Erythroblast (primary cell): ENCODE measurements around the gene NKX1-2.

ENCODE experiments used
- DNase-seq, 2 experiments: peaks; one replicate each; lab custom pipeline; 2025; lab: John Stamatoyannopoulos, UW
- GATA1 ChIP-seq: IDR thresholded peaks from 2 replicates; pipeline ENCODE4 v1.6.1; 2011; ENCODE audit warnings: low read depth, mild to moderate bottlenecking, control low read depth, low read length, moderate library complexity
- POLR2A ChIP-seq: IDR thresholded peaks from 2 replicates; pipeline ENCODE4 v1.6.1; 2011; ENCODE audit warnings: mild to moderate bottlenecking, low read length

NKX1-2 gene

GRCh38 chr10:124450012-124450782, at the start of gene NKX1-2:
TSS of gene NKX1-2 (minus strand) at chr10:124450035. CDS start at chr10:124449943, 92 bp downstream.
- TF ChIP-seq GATA1 (no peak), POLR2A (no peak)
- peak; percentile 73 to 76 for DNase-seq

GRCh38 chr10:124498056-124498455, 48.2 kb upstream of the NKX1-2 start:
- no peak for TF ChIP-seq POLR2A
- no peak for TF ChIP-seq GATA1
- no peak for DNase-seq

- TF ChIP-seq POLR2A, result no peak
- TF ChIP-seq GATA1, result no peak
- no peak for DNase-seq
Measured at GRCh38 chr10:124497196-124497881, 47.5 kb upstream of the NKX1-2 start.

GRCh38 chr10:124496620-124497019, 46.8 kb upstream of the NKX1-2 start:
- TF ChIP-seq GATA1 (no peak), POLR2A (no peak)

GRCh38 chr10:124496150-124496549, 46.3 kb upstream of the NKX1-2 start:
- no peak for DNase-seq
- TF ChIP-seq POLR2A (no peak), GATA1 (no peak)

More at GRCh38 chr10:124496620-124497019, 46.8 kb upstream of the NKX1-2 start:
- DNase-seq, result no peak

GRCh38 chr10:124495725-124496124, 45.9 kb upstream of the NKX1-2 start:
- no peak for TF ChIP-seq POLR2A
- no peak for TF ChIP-seq GATA1
- no peak for DNase-seq

- no peak for TF ChIP-seq POLR2A
- no peak for TF ChIP-seq GATA1
- no peak for DNase-seq
Measured at GRCh38 chr10:124495162-124495561, 45.3 kb upstream of the NKX1-2 start.

GRCh38 chr10:124494046-124494807, 44.4 kb upstream of the NKX1-2 start:
- DNase-seq, result no peak
- TF ChIP-seq GATA1 (no peak), POLR2A (no peak)

- DNase-seq, result no peak
- TF ChIP-seq POLR2A (no peak), GATA1 (no peak)
Measured at GRCh38 chr10:124493214-124493882, 43.5 kb upstream of the NKX1-2 start.

- no peak for DNase-seq
- TF ChIP-seq GATA1 (no peak), POLR2A (no peak)
Measured at GRCh38 chr10:124492266-124492665, 42.4 kb upstream of the NKX1-2 start.

- TF ChIP-seq GATA1, result no peak
- no peak for TF ChIP-seq POLR2A
- no peak for DNase-seq
Measured at GRCh38 chr10:124491105-124491504, 41.3 kb upstream of the NKX1-2 start.

- TF ChIP-seq GATA1 (no peak), POLR2A (no peak)
- DNase-seq, result peak; percentile 77 to 92
Measured at GRCh38 chr10:124486635-124487034, 36.8 kb upstream of the NKX1-2 start.

GRCh38 chr10:124484661-124485060, 34.8 kb upstream of the NKX1-2 start:
- DNase-seq, result no peak
- TF ChIP-seq GATA1 (no peak), POLR2A (no peak)

- TF ChIP-seq GATA1 (no peak), POLR2A (no peak)
- no peak for DNase-seq
Measured at GRCh38 chr10:124484031-124484430, 34.2 kb upstream of the NKX1-2 start.
